Neuronal stem cell (in vitro differentiated cells): ENCODE data around the gene KANSL1.

ENCODE experiments used
- DNase-seq: peaks from one replicate; pipeline ENCODE4 v3.0.0-alpha.2; 2013; ENCODE audit warnings: low spot score
- H2AFZ ChIP-seq: one replicate; pipeline ENCODE4 v1.6.1; 2013; ENCODE audit warnings: mild to moderate bottlenecking, low read length, inconsistent platforms
- H2AK5ac ChIP-seq: 2 replicates; pipeline ENCODE4 v1.6.1; 2013; ENCODE audit warnings: low read depth, mild to moderate bottlenecking, inconsistent platforms, low read length, moderate library complexity, mixed read lengths
- H2BK120ac ChIP-seq: 2 replicates; pipeline ENCODE4 v1.6.1; 2013; ENCODE audit warnings: low read depth, mild to moderate bottlenecking, inconsistent platforms, low read length, moderate library complexity, mixed read lengths
- H2BK12ac ChIP-seq: one replicate; pipeline ENCODE4 v1.6.1; 2013; ENCODE audit warnings: low read length, inconsistent platforms
- H2BK15ac ChIP-seq: 2 replicates; pipeline ENCODE4 v1.6.1; 2013; ENCODE audit warnings: mild to moderate bottlenecking, low read length, inconsistent platforms, mixed read lengths
- H2BK5ac ChIP-seq: one replicate; pipeline ENCODE4 v1.6.1; 2013; ENCODE audit warnings: inconsistent platforms, mild to moderate bottlenecking, low read length, moderate library complexity
- H3K14ac ChIP-seq: one replicate; pipeline ENCODE4 v1.6.1; 2013; ENCODE audit warnings: low read length, inconsistent platforms
- H3K18ac ChIP-seq: 2 replicates; pipeline ENCODE4 v1.6.1; 2013; ENCODE audit warnings: low read length, inconsistent platforms
- H3K23ac ChIP-seq: 2 replicates; pipeline ENCODE4 v1.6.1; 2013; ENCODE audit warnings: low read depth, mild to moderate bottlenecking, mixed read lengths, low read length, inconsistent platforms; ENCODE audit not compliant: poor library complexity
- H3K27ac ChIP-seq: replicated peaks from 3 replicates; pipeline ENCODE4 v1.5.1; 2013; ENCODE audit warnings: low read length, inconsistent platforms
- H3K27me3 ChIP-seq, 3 experiments: 2 replicates each; pipeline ENCODE4 v1.6.1; 2013; ENCODE audit warnings: low read length in 3 of 3, mild to moderate bottlenecking in 2 of 3, inconsistent platforms in 1 of 3, low read depth in 1 of 3, mixed read lengths in 1 of 3, moderate library complexity in 1 of 3; ENCODE audit not compliant: control insufficient read depth in 3 of 3, insufficient read depth in 3 of 3
- H3K36me3 ChIP-seq, 2 donors: replicated peaks in 1 of 2; 2 replicates each; pipeline ENCODE4 v1.6.1; 2013; ENCODE audit warnings: low read length in 2 of 2; ENCODE audit not compliant: control insufficient read depth in 2 of 2, insufficient read depth in 2 of 2
- H3K4ac ChIP-seq: 2 replicates; pipeline ENCODE4 v1.6.1; 2013; ENCODE audit warnings: inconsistent platforms, mild to moderate bottlenecking, low read length, moderate library complexity
- H3K4me1 ChIP-seq, 2 donors: 1 replicate in 1 of 2; 2 replicates in 1 of 2; pipeline ENCODE4 v1.6.1; 2013; ENCODE audit warnings: low read length in 2 of 2, low read depth in 1 of 2; ENCODE audit not compliant: control insufficient read depth in 2 of 2, insufficient read depth in 1 of 2
- H3K4me2 ChIP-seq: one replicate; pipeline ENCODE4 v1.6.1; 2013; ENCODE audit warnings: mild to moderate bottlenecking, low read length, inconsistent platforms; ENCODE audit not compliant: insufficient read depth, poor library complexity, severe bottlenecking
- H3K4me3 ChIP-seq, 2 donors: 2 replicates each; pipeline ENCODE4 v1.5.1; 2013; ENCODE audit warnings: low read length in 2 of 2, mild to moderate bottlenecking in 2 of 2, inconsistent platforms in 1 of 2, moderate library complexity in 1 of 2
- H3K79me1 ChIP-seq: one replicate; pipeline ENCODE4 v1.6.1; 2013; ENCODE audit warnings: low read depth, mild to moderate bottlenecking, inconsistent platforms, low read length, moderate library complexity
- H3K9ac ChIP-seq: one replicate; pipeline ENCODE4 v1.6.1; 2013; ENCODE audit warnings: mild to moderate bottlenecking, low read depth, low read length, inconsistent platforms; ENCODE audit not compliant: poor library complexity
- H3K9me3 ChIP-seq, 2 donors: replicated peaks in 1 of 2; 2 replicates each; pipeline versions ENCODE3 to v1.6.1; 2013; ENCODE audit warnings: low read length in 2 of 2, mild to moderate bottlenecking in 2 of 2, inconsistent platforms in 1 of 2, low read depth in 1 of 2, mixed read lengths in 1 of 2, moderate library complexity in 1 of 2; ENCODE audit not compliant: control insufficient read depth in 2 of 2, insufficient read depth in 1 of 2
- H4K8ac ChIP-seq: one replicate; pipeline ENCODE4 v1.6.1; 2013; ENCODE audit warnings: low read depth, mild to moderate bottlenecking, inconsistent platforms, low read length, moderate library complexity
- H4K91ac ChIP-seq: one replicate; pipeline ENCODE4 v1.6.1; 2013; ENCODE audit warnings: low read length, low read depth, mild to moderate bottlenecking, inconsistent platforms; ENCODE audit not compliant: poor library complexity
- WGBS, 2 donors: extraction: QIAGEN DNeasy Blood & Tissue Kit; methylation state at CpG; one replicate each; pipeline ENCODE4 v1.1.7; 2013; ENCODE audit warnings: missing lambda C conversion rate in 2 of 2, mixed read lengths in 1 of 2; ENCODE audit not compliant: insufficient read length in 2 of 2, insufficient replicate concordance in 1 of 2; ENCODE audit errors: extremely low coverage in 2 of 2; 5-methylcytosine and 5-hydroxymethylcytosine counted together

KANSL1 gene

GRCh38 chr17:46208997-46209396 is 15.8 kb upstream of the KANSL1 start:
- H3K36me3 ChIP-seq, result peaks cover 9 to 40% of the 10 kb centered on the region in 2 donors
- no peak overlapping the region for H3K4me3 ChIP-seq
- no peak overlapping the region for H3K4me2 ChIP-seq
- no peak overlapping the region for H4K8ac ChIP-seq
- H3K79me1 ChIP-seq, result peaks cover 10% of the 10 kb centered on the region
- peaks cover 2 to 8% of the 10 kb centered on the region in 2 donors for H3K9me3 ChIP-seq
- peaks cover 0 to 2% (median 0%) of the 10 kb centered on the region in 3 experiments for H3K27me3 ChIP-seq
- H3K4ac ChIP-seq, result no peak overlapping the region
- no peak overlapping the region for H2BK5ac ChIP-seq
- no peak overlapping the region for H2AFZ ChIP-seq
- no CpG with 5 or more reads among the region's 8 CpGs for WGBS, 2 donors
- H3K18ac ChIP-seq, result no peak overlapping the region
- no peak overlapping the region for H2BK120ac ChIP-seq
- no peak overlapping the region for H3K14ac ChIP-seq
- no peak overlapping the region for H3K23ac ChIP-seq
- H2AK5ac ChIP-seq, result no peak overlapping the region
- no peak overlapping the region for H2BK15ac ChIP-seq
- H3K27ac ChIP-seq, result no peak overlapping the region
- H2BK12ac ChIP-seq, result no peak overlapping the region
- DNase-seq, result no peak
- H4K91ac ChIP-seq, result no peak overlapping the region
- no peak overlapping the region for H3K9ac ChIP-seq
- H3K4me1 ChIP-seq, result no peaks in the 10 kb centered on the region

DNA sequence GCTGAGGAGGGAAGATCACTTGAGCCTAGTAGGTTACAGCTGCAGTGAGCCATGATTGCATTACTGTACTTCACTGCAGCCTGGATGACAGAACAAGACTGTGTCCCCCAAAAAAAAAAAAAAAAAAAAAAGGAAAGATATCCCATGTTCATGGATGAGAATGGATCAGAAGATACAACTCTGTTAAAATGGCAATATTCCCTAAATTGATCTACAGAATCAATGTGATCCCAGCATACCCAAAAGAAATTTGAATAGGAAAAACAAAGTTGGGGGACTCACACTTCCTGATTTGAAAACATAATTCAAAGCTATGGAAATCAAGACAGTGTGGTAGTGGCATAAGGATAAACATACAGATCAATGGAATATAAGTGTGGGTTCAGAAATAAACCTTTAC is 12.7 kb upstream of the KANSL1 start:
- H2BK5ac ChIP-seq, result no peak overlapping the region
- no peak overlapping the region for H2BK15ac ChIP-seq
- no peak for DNase-seq
- H3K4me3 ChIP-seq, result no peak overlapping the region
- no peak overlapping the region for H3K27ac ChIP-seq
- H4K91ac ChIP-seq, result no peak overlapping the region
- H3K4ac ChIP-seq, result no peak overlapping the region
- H3K18ac ChIP-seq, result no peak overlapping the region
- no peak overlapping the region for H2BK120ac ChIP-seq
- peaks cover 10 to 12% of the 10 kb centered on the region in 2 donors for H3K9me3 ChIP-seq
- peaks cover 0 to 2% (median 0%) of the 10 kb centered on the region in 3 experiments for H3K27me3 ChIP-seq
- peaks cover 11% of the 10 kb centered on the region for H3K79me1 ChIP-seq
- H3K9ac ChIP-seq, result no peak overlapping the region
- no peak overlapping the region for H2BK12ac ChIP-seq
- no peak overlapping the region for H2AFZ ChIP-seq
- no peak overlapping the region for H3K14ac ChIP-seq
- no peak overlapping the region for H3K4me2 ChIP-seq
- no peaks in the 10 kb centered on the region for H3K4me1 ChIP-seq
- H3K36me3 ChIP-seq, result peaks cover 11 to 28% of the 10 kb centered on the region in 2 donors
- no peak overlapping the region for H3K23ac ChIP-seq
- no peak overlapping the region for H2AK5ac ChIP-seq
- no peak overlapping the region for H4K8ac ChIP-seq

GRCh38 chr17:46202424-46202823 is 9.2 kb upstream of the KANSL1 start:
- peaks cover 8% of the 10 kb centered on the region for H3K79me1 ChIP-seq
- H3K18ac ChIP-seq, result no peak overlapping the region
- DNase-seq, result no peak
- H4K8ac ChIP-seq, result no peak overlapping the region
- no peak overlapping the region for H2BK15ac ChIP-seq
- no peak overlapping the region for H3K23ac ChIP-seq
- no peak overlapping the region for H2BK120ac ChIP-seq
- peaks cover 0 to 2% (median 0%) of the 10 kb centered on the region in 3 experiments for H3K27me3 ChIP-seq
- peaks cover 6 to 8% of the 10 kb centered on the region in 2 donors for H3K36me3 ChIP-seq
- H4K91ac ChIP-seq, result no peak overlapping the region
- H2BK12ac ChIP-seq, result no peak overlapping the region
- H3K4me1 ChIP-seq, result no peaks in the 10 kb centered on the region
- H3K4me2 ChIP-seq, result no peak overlapping the region
- H3K9me3 ChIP-seq, result peaks cover 10 to 21% of the 10 kb centered on the region in 2 donors
- H2AFZ ChIP-seq, result no peak overlapping the region
- no peak overlapping the region for H2BK5ac ChIP-seq
- WGBS, 2 donors, result no CpG with 5 or more reads among the region's 2 CpGs
- H3K27ac ChIP-seq, result no peak overlapping the region
- H3K4ac ChIP-seq, result no peak overlapping the region
- no peak overlapping the region for H3K9ac ChIP-seq
- H3K4me3 ChIP-seq, result no peak overlapping the region
- no peak overlapping the region for H2AK5ac ChIP-seq
- H3K14ac ChIP-seq, result no peak overlapping the region

DNA sequence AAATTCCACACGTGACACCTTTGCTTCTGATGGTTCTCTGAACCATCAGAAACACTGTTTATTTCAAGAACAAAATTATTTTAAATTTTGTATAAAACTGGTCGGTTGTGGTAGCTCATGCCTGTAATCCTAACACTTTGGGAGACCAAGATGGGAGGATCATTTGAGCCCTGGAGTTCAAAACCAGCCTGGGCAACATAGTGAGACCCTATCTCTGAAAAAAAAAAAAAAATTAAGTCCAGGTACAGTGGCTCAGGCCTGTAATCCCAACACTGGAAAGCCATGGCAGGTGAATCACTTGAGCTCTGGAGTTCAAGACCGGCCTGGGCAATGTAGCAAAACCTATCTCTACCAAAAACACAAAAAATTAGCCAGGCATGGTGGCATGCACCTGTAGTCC is 8.3 kb upstream of the KANSL1 start:
- Histone ChIP-seq H3K23ac (no peak overlapping the region), H2BK120ac (no peak overlapping the region), H2AK5ac (no peak overlapping the region), H3K4me3 (no peak overlapping the region), H3K27ac (no peak overlapping the region), H3K27me3 (peaks cover 0 to 2% (median 0%) of the 10 kb centered on the region in 3 experiments), H3K14ac (no peak overlapping the region), H3K79me1 (peaks cover 10% of the 10 kb centered on the region), H3K9ac (no peak overlapping the region), H2BK5ac (no peak overlapping the region), H3K4me2 (no peak overlapping the region), H3K36me3 (peaks cover 6 to 14% of the 10 kb centered on the region in 2 donors), H4K8ac (no peak overlapping the region), H3K18ac (no peak overlapping the region), H3K9me3 (peaks cover 10 to 22% of the 10 kb centered on the region in 2 donors), H4K91ac (no peak overlapping the region), H3K4me1 (no peaks in the 10 kb centered on the region), H2BK15ac (no peak overlapping the region), H3K4ac (no peak overlapping the region), H2AFZ (no peak overlapping the region), H2BK12ac (no peak overlapping the region)
- WGBS, 2 donors, result no CpG with 5 or more reads among the region's 3 CpGs
- DNase-seq, result no peak
